HepG2 (cell line): ENCODE measurements around the gene CUTC.
"Not testable (repeated sequence)": the region's sequence is repeated elsewhere in the genome, so short reads cannot be mapped to it uniquely, and the experiment has no call there.

Experiments used
- ATF4 ChIP-seq, 2 experiments: fragments of 450-650 bp in 1 of 2; sonication (generic) in 1 of 2; formaldehyde crosslinking; IDR thresholded peaks; 2 replicates each; pipeline versions ENCODE4 v1.5.0 to v1.8.0; 2020 to 2022; ENCODE audit warnings: mild to moderate bottlenecking in 1 of 2, missing genetic modification reagents in 1 of 2
- CBX1 ChIP-seq: IDR thresholded peaks from one replicate; pipeline ENCODE4 v1.6.1; 2016; ENCODE audit warnings: antibody characterized with exemption, low read depth
- CTCF ChIP-seq: sonication (generic); formaldehyde crosslinking; IDR thresholded peaks from 2 replicates; pipeline ENCODE4 v1.5.0; 2020; ENCODE audit warnings: mild to moderate bottlenecking, missing genetic modification reagents, moderate library complexity
- HDAC2 ChIP-seq: sonication (generic); formaldehyde crosslinking; IDR thresholded peaks from 2 replicates; pipeline ENCODE4 v1.4.0; 2020; ENCODE audit warnings: missing genetic modification reagents
- KDM1A ChIP-seq: IDR thresholded peaks from 2 replicates; pipeline ENCODE4 v1.6.1; 2016; ENCODE audit warnings: missing compliant biosample characterization
- NFATC3 ChIP-seq: sonication (generic); formaldehyde crosslinking; IDR thresholded peaks from 2 replicates; pipeline ENCODE4 v1.5.1; 2020; ENCODE audit warnings: mild to moderate bottlenecking, missing genetic modification reagents
- PCBP1 ChIP-seq: fragments of 200-400 bp; formaldehyde crosslinking; IDR thresholded peaks from 2 replicates; pipeline ENCODE4 v1.6.1; 2017; ENCODE audit warnings: mild to moderate bottlenecking, low read depth, low read length, borderline replicate concordance
- POLR2A ChIP-seq, 2 experiments: IDR thresholded peaks; 2 replicates each; pipeline ENCODE4 v1.6.1; 2011; ENCODE audit warnings: low read depth in 2 of 2, low read length in 2 of 2, mild to moderate bottlenecking in 1 of 2, moderate library complexity in 1 of 2; ENCODE audit not compliant: insufficient read depth in 1 of 2
- RARG ChIP-seq: sonication (generic); formaldehyde crosslinking; IDR thresholded peaks from 2 replicates; pipeline ENCODE4 v1.4.0; 2020; ENCODE audit warnings: low read depth, mild to moderate bottlenecking, missing genetic modification reagents
- RFXAP ChIP-seq: sonication (generic); formaldehyde crosslinking; IDR thresholded peaks from 2 replicates; pipeline ENCODE4 v1.4.0; 2020; ENCODE audit warnings: missing genetic modification reagents, borderline replicate concordance
- THRA ChIP-seq: sonication (generic); formaldehyde crosslinking; IDR thresholded peaks from 2 replicates; pipeline ENCODE4 v1.4.0; 2020; ENCODE audit warnings: missing genetic modification reagents, borderline replicate concordance
- ZBTB34 ChIP-seq: sonication (generic); formaldehyde crosslinking; IDR thresholded peaks from 2 replicates; pipeline ENCODE4 v1.8.0; 2022; ENCODE audit warnings: mild to moderate bottlenecking, missing genetic modification reagents
- ZBTB40 ChIP-seq, 2 experiments: fragments of 450-650 bp in 1 of 2; sonication (generic) in 1 of 2; formaldehyde crosslinking in 1 of 2; IDR thresholded peaks; 2 replicates each; pipeline versions ENCODE4 v1.6.1 to v1.8.0; 2016 to 2022; ENCODE audit warnings: antibody characterized with exemption in 1 of 2, mild to moderate bottlenecking in 1 of 2, missing genetic modification reagents in 1 of 2
- ZBTB49 ChIP-seq: sonication (generic); formaldehyde crosslinking; IDR thresholded peaks from 2 replicates; pipeline ENCODE4 v1.4.0; 2020; ENCODE audit warnings: missing genetic modification reagents, borderline replicate concordance

GRCh38 chr10:99734111-99734510 is 2.1 kb downstream of the CUTC start:
- not testable (repeated sequence) for TF ChIP-seq KDM1A (CRISPR knock-in tag); HDAC2; NFATC3; ATF4 (CRISPR knock-in tag; IDR thresholded peaks at IDR 0.05); POLR2A (IDR thresholded peaks at IDR 0.05; ENCODE audit: insufficient read depth in 1 of 2, low read depth in 2 of 2, low read length in 2 of 2); THRA (CRISPR knock-in tag); CTCF; ZBTB40 (IDR thresholded peaks at IDR 0.05); ZBTB40 (CRISPR knock-in tag; IDR thresholded peaks at IDR 0.05); ZBTB49 (CRISPR knock-in tag); ZBTB34 (CRISPR knock-in tag); RARG (CRISPR knock-in tag); PCBP1; RFXAP (CRISPR knock-in tag); CBX1
